Fibroblast of the aortic adventitia (primary cell): ENCODE data around the gene APBA2. TPM values are rescaled to one million over a fixed set of nuclear protein-coding genes. Genes with fewer than 3 reads are reported as not detected.
"Not testable (repeated sequence)": the region's sequence is repeated elsewhere in the genome, so short reads cannot be mapped to it uniquely, and the experiment has no call there.

ENCODE experiments used
- DNase-seq: peaks from one replicate; pipeline ENCODE4 v3.0.0-alpha.2; 2010; ENCODE audit warnings: low read depth
- H3K4me3 ChIP-seq: 2 replicates; pipeline ENCODE4 v1.5.1; 2011; ENCODE audit warnings: low read depth, mild to moderate bottlenecking, control low read depth, low read length, moderate library complexity
- total RNA-seq: library from RNA; depleted of rRNA; stranded (reverse); fragments of >200 nt; gene quantifications from 2 replicates; pipeline ENCODE4 v1.2.3, GENCODE V29; 2012; ENCODE audit warnings: low replicate concordance
- TF ChIP-seq, protein P1 (sequence below): IDR thresholded peaks from 2 replicates; pipeline ENCODE4 v1.5.1; 2011; ENCODE audit warnings: mild to moderate bottlenecking, low read length, control low read depth, inconsistent platforms; ENCODE audit not compliant: insufficient read depth

Gene APBA2
- total RNA-seq, 1 donor, result 1.8 TPM

DNA sequence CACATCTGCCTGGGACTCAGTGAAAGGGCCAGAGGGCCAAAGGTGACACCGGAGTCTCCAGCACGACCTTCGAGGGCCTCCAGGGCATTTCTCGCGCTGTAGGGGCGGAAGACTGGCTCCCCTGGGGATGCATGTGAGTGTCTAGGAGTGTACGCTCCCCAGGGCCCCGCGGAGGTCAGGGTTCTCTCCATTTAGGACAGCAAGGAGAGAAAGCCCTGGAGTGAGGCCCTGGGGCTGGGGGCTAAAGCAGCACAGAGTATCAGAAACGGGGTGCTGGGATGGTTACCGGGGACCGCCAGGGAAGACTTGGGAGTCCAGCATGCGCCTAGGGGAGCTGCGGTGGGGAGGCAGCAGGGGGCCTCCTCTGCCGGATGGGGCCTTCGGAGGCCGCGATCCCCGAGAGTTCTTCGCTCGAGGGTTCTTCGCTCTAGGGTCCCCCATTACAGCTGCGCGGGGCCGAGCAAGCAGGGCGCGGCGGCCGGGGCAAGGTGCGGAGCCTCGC is 595 bp upstream of the APBA2 start:
- TF ChIP-seq, protein P1, sequence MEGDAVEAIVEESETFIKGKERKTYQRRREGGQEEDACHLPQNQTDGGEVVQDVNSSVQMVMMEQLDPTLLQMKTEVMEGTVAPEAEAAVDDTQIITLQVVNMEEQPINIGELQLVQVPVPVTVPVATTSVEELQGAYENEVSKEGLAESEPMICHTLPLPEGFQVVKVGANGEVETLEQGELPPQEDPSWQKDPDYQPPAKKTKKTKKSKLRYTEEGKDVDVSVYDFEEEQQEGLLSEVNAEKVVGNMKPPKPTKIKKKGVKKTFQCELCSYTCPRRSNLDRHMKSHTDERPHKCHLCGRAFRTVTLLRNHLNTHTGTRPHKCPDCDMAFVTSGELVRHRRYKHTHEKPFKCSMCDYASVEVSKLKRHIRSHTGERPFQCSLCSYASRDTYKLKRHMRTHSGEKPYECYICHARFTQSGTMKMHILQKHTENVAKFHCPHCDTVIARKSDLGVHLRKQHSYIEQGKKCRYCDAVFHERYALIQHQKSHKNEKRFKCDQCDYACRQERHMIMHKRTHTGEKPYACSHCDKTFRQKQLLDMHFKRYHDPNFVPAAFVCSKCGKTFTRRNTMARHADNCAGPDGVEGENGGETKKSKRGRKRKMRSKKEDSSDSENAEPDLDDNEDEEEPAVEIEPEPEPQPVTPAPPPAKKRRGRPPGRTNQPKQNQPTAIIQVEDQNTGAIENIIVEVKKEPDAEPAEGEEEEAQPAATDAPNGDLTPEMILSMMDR, result no peak
- no peak for DNase-seq
- peak overlapping the region; percentile 53 for H3K4me3 ChIP-seq

DNA sequence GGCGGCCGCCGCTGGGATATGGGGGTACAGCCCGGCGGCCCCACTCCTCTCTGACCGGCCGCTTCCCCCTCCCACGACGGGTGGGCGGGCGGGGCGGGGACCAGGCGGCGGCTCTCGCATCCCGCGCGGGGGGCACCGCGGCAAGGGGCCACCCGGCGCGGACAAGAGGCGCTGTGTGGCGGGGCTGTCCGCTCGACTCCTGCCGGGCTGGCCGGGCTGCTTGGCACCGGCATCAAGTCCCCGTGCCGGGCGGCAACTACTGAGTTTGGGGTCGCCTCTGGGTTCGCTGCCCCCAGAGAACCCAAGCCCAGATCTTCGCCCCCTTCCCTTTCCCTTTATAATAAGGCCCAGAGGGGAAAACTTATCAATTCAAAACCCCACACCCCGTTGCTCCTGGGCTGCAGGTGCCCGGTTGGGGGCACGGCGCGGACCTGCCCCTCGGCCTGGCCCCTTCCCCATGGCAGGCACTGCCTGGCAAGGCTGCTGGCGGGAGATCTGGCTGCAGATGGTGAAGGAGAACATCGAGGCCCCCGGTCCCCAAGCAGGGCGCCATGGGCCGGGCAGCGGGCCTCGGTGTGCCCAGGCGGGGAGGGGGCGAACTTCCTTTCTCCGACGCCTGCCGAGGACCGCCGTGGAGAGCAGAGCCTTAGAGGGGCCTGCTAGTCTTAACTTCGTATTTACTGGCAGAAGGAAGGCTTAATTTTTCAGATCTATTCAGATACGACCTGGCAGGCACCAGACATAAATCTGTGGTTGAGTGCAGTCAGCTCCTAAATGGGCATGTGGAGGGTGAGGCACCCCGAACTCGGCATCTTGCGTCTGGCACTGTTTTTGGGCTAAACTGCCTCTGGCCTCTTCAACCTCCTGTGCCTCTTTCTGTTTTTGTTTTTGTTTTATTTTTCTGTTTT is 911 bp downstream of the APBA2 start:
- TF ChIP-seq, protein P1, result no peak
- DNase-seq, result no peak
- H3K4me3 ChIP-seq, result peak overlapping the region; percentile 53

DNA sequence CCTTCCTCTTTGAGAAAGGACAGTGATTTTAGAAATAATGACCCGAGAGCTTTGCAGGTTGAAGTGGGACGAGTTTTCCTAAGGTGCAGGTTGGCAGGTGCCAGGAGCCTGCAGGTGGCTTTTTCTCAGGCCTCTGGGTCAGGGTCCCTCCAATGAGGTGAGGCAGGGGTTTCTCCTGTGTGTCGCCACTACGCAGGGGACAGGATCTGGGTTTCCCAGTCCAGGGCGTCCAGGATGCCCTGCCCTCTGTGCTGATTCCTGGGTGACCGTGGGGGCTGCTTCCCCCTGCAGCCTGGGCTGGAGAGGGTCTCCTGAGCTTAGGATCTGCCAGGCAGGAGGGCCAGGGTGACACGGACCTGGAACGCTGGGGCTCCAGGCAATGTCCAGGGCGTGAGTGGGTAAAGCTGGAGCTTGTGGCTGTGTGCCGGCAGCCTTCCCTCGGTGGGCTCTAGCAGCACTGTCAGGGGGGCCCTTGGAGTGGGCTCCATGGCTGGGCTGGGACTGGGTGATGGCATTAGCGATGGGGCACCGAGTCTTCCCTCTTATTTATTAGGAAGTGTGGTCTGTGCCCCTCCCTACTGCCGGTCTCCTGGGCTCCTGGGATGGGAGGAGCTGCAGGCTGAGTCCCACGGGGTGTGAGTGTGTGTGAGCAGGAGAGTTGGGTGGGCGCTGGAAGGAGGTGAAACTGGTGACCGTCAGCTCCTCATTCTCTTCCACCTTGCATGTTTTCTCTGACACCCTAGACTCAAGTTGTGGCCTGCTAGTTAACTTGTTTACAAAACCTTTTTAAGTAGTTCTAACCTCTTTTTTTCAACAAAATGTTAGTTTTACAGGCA is 1.8 kb downstream of the APBA2 start:
- DNase-seq, result no peak
- TF ChIP-seq, protein P1, result no peak
- no peak overlapping the region for H3K4me3 ChIP-seq

DNA sequence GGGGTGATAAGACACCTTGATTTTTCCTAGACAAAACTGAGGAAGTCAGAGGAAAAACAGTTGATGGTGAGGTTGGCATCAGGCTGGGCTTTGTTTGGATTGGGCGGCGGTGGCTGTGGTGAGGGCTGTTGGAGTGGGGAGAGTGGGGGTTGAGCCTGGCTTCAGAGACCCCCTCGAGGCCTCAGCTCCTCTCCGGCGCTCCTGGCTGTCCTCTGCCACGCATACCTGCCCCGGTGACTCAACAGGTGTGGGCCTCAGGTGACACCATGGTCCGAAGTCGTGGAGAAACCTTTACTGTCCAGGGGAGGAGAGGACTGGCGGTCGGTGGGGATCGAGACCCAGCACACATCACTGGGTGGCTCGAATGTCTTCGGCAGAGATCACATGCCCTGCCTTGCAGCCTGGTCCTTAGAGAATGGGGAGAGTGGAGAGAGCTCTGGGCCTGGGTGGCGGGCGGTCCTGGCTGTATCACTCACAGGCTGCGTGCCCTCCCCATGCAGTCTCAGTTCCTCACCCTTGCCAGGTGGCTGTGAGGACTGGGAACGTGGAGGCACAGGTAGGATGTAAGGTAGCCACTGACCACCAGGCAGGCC is 2.6 kb downstream of the APBA2 start:
- no peak for DNase-seq
- TF ChIP-seq, protein P1, result no peak
- no peak overlapping the region for H3K4me3 ChIP-seq

DNA sequence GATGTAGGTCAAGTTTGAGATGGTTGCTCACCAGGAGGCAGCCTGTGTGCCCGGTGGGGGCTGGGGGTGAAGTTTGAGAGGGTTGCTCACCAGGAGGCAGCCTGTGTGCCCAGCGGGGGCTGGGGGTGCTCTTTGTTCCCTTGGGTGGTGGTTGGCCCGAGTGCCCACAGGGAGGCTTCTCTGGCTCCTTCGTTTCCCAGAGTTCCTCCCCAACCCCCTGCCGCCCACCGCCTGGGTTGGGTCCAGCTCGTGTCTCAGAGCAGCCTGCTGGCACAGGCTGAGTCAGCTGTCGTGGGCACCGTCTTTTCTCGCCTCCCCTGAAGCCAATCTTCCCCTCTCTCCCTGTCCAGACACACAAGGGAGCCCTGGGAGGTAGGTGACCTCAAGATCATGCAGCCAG is 3.1 kb downstream of the APBA2 start:
- DNase-seq, result no peak
- H3K4me3 ChIP-seq, result no peak overlapping the region
- TF ChIP-seq, protein P1, result no peak

DNA sequence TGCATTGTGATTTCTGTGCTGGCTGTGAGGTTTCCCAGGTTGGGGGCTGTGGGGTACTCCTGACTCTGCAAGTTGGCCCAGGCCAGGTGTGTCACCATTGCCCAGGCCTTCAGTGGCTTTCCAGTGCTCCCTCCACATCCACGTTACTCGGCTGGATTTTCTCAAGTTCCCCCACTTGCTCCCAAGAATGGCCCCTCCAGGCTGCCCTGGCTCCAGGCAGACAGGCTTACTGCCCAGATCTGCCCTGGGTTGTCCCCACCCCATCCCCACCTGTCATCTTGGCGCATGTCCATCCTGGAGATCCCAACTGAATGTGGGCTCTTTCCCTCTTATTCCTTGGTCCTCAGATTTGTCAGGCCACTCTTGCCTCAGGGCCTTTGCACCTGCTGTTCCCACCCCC is 3.6 kb downstream of the APBA2 start:
- TF ChIP-seq, protein P1, result no peak
- no peak for DNase-seq
- H3K4me3 ChIP-seq, result no peak overlapping the region

DNA sequence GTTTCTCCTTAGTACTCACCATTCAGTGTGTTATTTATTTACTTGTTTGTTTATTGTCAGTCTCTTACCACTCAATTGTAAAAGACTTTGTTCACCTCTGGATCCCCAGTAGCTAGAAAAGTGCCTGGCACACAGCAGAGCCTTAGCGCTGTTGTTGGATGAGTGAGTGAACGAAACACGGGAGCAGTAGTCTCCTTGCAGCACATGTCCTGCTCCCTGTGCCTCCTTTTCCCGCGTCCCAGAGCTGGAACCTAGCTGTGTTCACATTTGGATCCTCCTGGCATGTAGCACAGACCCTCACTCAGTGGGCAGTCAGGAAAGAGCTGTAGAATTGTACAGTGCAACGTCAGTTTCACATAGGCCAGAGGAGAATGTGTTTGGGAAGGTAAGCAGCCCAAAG is 4.1 kb downstream of the APBA2 start:
- DNase-seq, H3K4me3 ChIP-seq: not testable (repeated sequence)

DNA sequence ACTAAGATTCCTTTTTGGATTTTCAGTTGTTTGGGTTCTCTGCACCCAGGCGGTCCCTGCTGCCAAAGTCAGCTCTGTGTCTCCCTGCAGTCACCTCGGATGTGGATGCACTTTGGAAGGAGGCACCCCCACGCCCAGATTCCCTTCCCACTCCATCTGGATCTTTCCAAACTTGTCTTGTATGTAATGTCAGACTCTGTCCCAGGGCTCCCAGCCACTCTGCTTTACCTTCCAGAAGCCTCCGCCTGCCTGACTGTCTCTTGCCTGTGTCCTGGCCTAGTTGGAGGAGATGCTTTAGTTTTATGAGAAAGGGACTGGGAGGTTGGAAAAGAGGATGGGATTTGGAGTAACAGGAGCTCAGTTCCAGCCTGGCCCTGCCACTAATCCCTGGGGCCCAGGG is 4.5 kb downstream of the APBA2 start:
- not testable (repeated sequence) for H3K4me3 ChIP-seq, DNase-seq
